Mononuclear cell (primary cell): ENCODE results near the gene GPER1. TPM values are rescaled to one million over a fixed set of nuclear protein-coding genes. Genes with fewer than 3 reads are reported as not detected.

ENCODE experiments used
- H3K27me3 ChIP-seq: 2 replicates; pipeline ENCODE4 v1.6.0; 2011; ENCODE audit warnings: low read length, control low read depth; ENCODE audit not compliant: insufficient read depth
- H3K4me1 ChIP-seq: 2 replicates; pipeline ENCODE4 v1.5.1; 2011; ENCODE audit warnings: mild to moderate bottlenecking, low read length, control low read depth; ENCODE audit not compliant: insufficient read depth
- H3K4me3 ChIP-seq: 2 replicates; pipeline ENCODE4 v1.5.1; 2011; ENCODE audit warnings: mild to moderate bottlenecking, low read length, moderate library complexity
- H3K9me3 ChIP-seq: 2 replicates; pipeline ENCODE4 v1.5.1; 2011; ENCODE audit warnings: low read depth, mild to moderate bottlenecking, control low read depth, low read length
- total RNA-seq: library from RNA; depleted of rRNA; stranded (reverse); fragments of >200 nt; gene quantifications from one replicate; pipeline ENCODE4 v1.2.3, GENCODE V29; 2012

Gene GPER1
- total RNA-seq, 1 donor = 0.42 TPM

GRCh38 chr7:1120791-1121190, 32.9 kb downstream of the GPER1 start:
- no peaks in the 10 kb centered on the region for H3K9me3 ChIP-seq
- no peaks in the 10 kb centered on the region for H3K4me1 ChIP-seq
- no peaks in the 10 kb centered on the region for H3K27me3 ChIP-seq
- no peak overlapping the region for H3K4me3 ChIP-seq

GRCh38 chr7:1121476-1121875, 33.6 kb downstream of the GPER1 start:
- Histone ChIP-seq H3K4me3 (no peak overlapping the region), H3K27me3 (no peaks in the 10 kb centered on the region), H3K4me1 (no peaks in the 10 kb centered on the region), H3K9me3 (no peaks in the 10 kb centered on the region)

- Histone ChIP-seq H3K27me3 (no peaks in the 10 kb centered on the region), H3K4me3 (no peak overlapping the region), H3K4me1 (no peaks in the 10 kb centered on the region), H3K9me3 (no peaks in the 10 kb centered on the region)
Observed at GRCh38 chr7:1121886-1122831, 34.2 kb downstream of the GPER1 start.

- H3K4me1 ChIP-seq = no peaks in the 10 kb centered on the region
- H3K27me3 ChIP-seq = no peaks in the 10 kb centered on the region
- H3K9me3 ChIP-seq = no peaks in the 10 kb centered on the region
- no peak overlapping the region for H3K4me3 ChIP-seq
Observed at GRCh38 chr7:1122832-1123501, 35.1 kb downstream of the GPER1 start.

GRCh38 chr7:1123715-1124114, 35.8 kb downstream of the GPER1 start:
- no peak overlapping the region for H3K4me3 ChIP-seq
- no peaks in the 10 kb centered on the region for H3K27me3 ChIP-seq
- H3K4me1 ChIP-seq = no peaks in the 10 kb centered on the region
- H3K9me3 ChIP-seq = no peaks in the 10 kb centered on the region

GRCh38 chr7:1124164-1124563, 36.3 kb downstream of the GPER1 start:
- H3K4me1 ChIP-seq = no peaks in the 10 kb centered on the region
- no peaks in the 10 kb centered on the region for H3K9me3 ChIP-seq
- no peaks in the 10 kb centered on the region for H3K27me3 ChIP-seq
- no peak overlapping the region for H3K4me3 ChIP-seq

GRCh38 chr7:1124816-1125602, 37.1 kb downstream of the GPER1 start:
- Histone ChIP-seq H3K27me3 (no peaks in the 10 kb centered on the region), H3K9me3 (no peaks in the 10 kb centered on the region), H3K4me3 (no peak overlapping the region), H3K4me1 (no peaks in the 10 kb centered on the region)

- Histone ChIP-seq H3K4me1 (no peaks in the 10 kb centered on the region), H3K9me3 (no peaks in the 10 kb centered on the region), H3K4me3 (no peak overlapping the region), H3K27me3 (no peaks in the 10 kb centered on the region)
Observed at GRCh38 chr7:1125603-1125969, 37.7 kb downstream of the GPER1 start.

- Histone ChIP-seq H3K9me3 (no peaks in the 10 kb centered on the region), H3K4me3 (no peak overlapping the region), H3K27me3 (no peaks in the 10 kb centered on the region), H3K4me1 (no peaks in the 10 kb centered on the region)
Observed at GRCh38 chr7:1127001-1127400, 39.1 kb downstream of the GPER1 start.

- H3K27me3 ChIP-seq = no peaks in the 10 kb centered on the region
- no peaks in the 10 kb centered on the region for H3K9me3 ChIP-seq
- no peaks in the 10 kb centered on the region for H3K4me1 ChIP-seq
- no peak overlapping the region for H3K4me3 ChIP-seq
Observed at GRCh38 chr7:1129431-1129830, 41.5 kb downstream of the GPER1 start.

- H3K27me3 ChIP-seq = no peaks in the 10 kb centered on the region
- no peaks in the 10 kb centered on the region for H3K9me3 ChIP-seq
- no peaks in the 10 kb centered on the region for H3K4me1 ChIP-seq
- no peak overlapping the region for H3K4me3 ChIP-seq
Observed at GRCh38 chr7:1130021-1130990, 42.4 kb downstream of the GPER1 start.

GRCh38 chr7:1131471-1132265, 43.8 kb downstream of the GPER1 start:
- Histone ChIP-seq H3K9me3 (no peaks in the 10 kb centered on the region), H3K4me3 (no peak overlapping the region), H3K4me1 (peaks cover 1% of the 10 kb centered on the region), H3K27me3 (no peaks in the 10 kb centered on the region)

- Histone ChIP-seq H3K4me1 (peaks cover 18% of the 10 kb centered on the region), H3K27me3 (no peaks in the 10 kb centered on the region), H3K4me3 (no peak overlapping the region), H3K9me3 (no peaks in the 10 kb centered on the region)
Observed at GRCh38 chr7:1134951-1135350, 47.0 kb downstream of the GPER1 start.
